SK-N-MC (cell line): ENCODE data around the gene EEFSEC.

ENCODE experiments used
- EZH2 ChIP-seq: fragments of 200-600 bp; sonication (generic); IDR thresholded peaks from one replicate; pipeline ENCODE4 v1.6.1; 2017; ENCODE audit warnings: antibody characterized with exemption
- POLR2AphosphoS5 ChIP-seq: IDR thresholded peaks from 2 replicates; pipeline ENCODE4 v1.6.1; 2012; ENCODE audit warnings: mild to moderate bottlenecking, low read depth, low read length, borderline replicate concordance

DNA sequence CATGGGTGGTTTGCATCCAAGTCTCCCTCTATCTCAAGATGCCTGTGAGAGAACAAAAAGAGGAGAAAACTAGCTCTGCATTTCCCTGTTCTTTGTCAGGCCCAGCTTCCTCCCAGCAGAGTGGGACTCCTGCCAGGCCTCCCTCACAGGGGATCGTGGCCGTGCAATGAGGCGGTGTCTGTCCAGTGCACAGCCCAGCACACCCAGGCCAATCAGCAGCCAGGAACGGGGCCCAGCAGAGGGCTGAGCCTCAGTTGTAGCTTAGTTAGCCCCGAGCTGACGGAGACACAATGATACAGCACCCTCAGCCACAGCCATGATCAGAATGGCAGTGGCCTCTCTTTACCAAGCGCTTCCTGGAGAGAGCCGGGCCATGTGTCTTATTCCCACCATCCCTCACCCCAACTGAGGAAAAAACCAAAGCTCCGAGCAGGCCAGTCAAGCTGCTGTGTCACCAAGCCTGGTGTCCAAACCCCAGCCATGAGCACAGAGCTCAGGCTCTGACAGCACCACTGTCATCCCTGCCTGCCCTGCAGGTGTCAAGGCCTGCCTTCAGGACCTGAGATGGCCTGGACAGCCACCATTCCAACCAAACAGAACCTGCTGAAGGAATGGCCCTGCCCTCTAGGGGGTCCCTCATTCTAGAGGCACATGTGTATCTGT, 242.3 kb downstream of the EEFSEC start:
- TF ChIP-seq POLR2AphosphoS5 (no peak), EZH2 (no peak)
